Nephron (organoid): Measurements from ENCODE around the gene DLG1.

ENCODE experiments used
- H3K27ac Mint-ChIP-seq, 3 experiments: 2 replicates each; pipeline ENCODE4 v1.8.0; 2020; ENCODE audit warnings: mixed read lengths in 3 of 3, mild to moderate bottlenecking in 2 of 3, moderate library complexity in 1 of 3
- H3K27me3 Mint-ChIP-seq: 2 replicates; pipeline ENCODE4 v1.8.0; 2021; ENCODE audit warnings: low read depth, mild to moderate bottlenecking, moderate library complexity, mixed read lengths
- H3K36me3 Mint-ChIP-seq: 2 replicates; pipeline ENCODE4 v1.8.0; 2020; ENCODE audit warnings: low read depth, mixed read lengths
- H3K4me1 Mint-ChIP-seq: 2 replicates; pipeline ENCODE4 v1.8.0; 2020; ENCODE audit warnings: mixed read lengths
- H3K4me3 Mint-ChIP-seq, 3 experiments: 2 replicates each; pipeline ENCODE4 v1.8.0; 2020; ENCODE audit warnings: mild to moderate bottlenecking in 3 of 3, mixed read lengths in 3 of 3, moderate library complexity in 2 of 3
- H3K9me3 Mint-ChIP-seq: 2 replicates; pipeline ENCODE4 v1.8.0; 2020; ENCODE audit warnings: mixed read lengths
- CTCF ChIP-seq, 3 experiments: fragments of 200-600 bp; sonication (generic); IDR thresholded peaks; one replicate each; pipeline ENCODE4 v1.5.0; 2021; ENCODE audit warnings: antibody characterized with exemption in 3 of 3; ENCODE audit not compliant: unreplicated experiment in 3 of 3

The DLG1 gene

GRCh38 chr3:197014024-197014423, 284.4 kb downstream of the DLG1 start:
- Mint-ChIP-seq H3K9me3 (no peaks in the 10 kb centered on the region), H3K36me3 (no peaks in the 10 kb centered on the region), H3K27ac (no peak overlapping the region), H3K4me3 (no peak overlapping the region), H3K4me1 (peaks cover 6% of the 10 kb centered on the region), H3K27me3 (peaks cover 16% of the 10 kb centered on the region)
- no peak for TF ChIP-seq CTCF (IDR thresholded peaks at IDR 0.05; ENCODE audit: unreplicated experiment in 3 of 3)

- Mint-ChIP-seq H3K27me3 (peaks cover 13% of the 10 kb centered on the region), H3K9me3 (no peaks in the 10 kb centered on the region), H3K27ac (no peak overlapping the region), H3K4me3 (no peak overlapping the region), H3K36me3 (no peaks in the 10 kb centered on the region), H3K4me1 (peaks cover 6% of the 10 kb centered on the region)
- no peak for TF ChIP-seq CTCF (IDR thresholded peaks at IDR 0.05; ENCODE audit: unreplicated experiment in 3 of 3)
Observed at GRCh38 chr3:197012540-197012883, 285.9 kb downstream of the DLG1 start.

- H3K27ac Mint-ChIP-seq: no peak overlapping the region
- H3K9me3 Mint-ChIP-seq: no peaks in the 10 kb centered on the region
- TF ChIP-seq CTCF (IDR thresholded peaks at IDR 0.05; ENCODE audit: unreplicated experiment in 3 of 3): no peak
- no peak overlapping the region for H3K4me3 Mint-ChIP-seq
- H3K4me1 Mint-ChIP-seq: peaks cover 6% of the 10 kb centered on the region
- no peaks in the 10 kb centered on the region for H3K36me3 Mint-ChIP-seq
- H3K27me3 Mint-ChIP-seq: peaks cover 13% of the 10 kb centered on the region
Observed at GRCh38 chr3:197011780-197012539, 286.5 kb downstream of the DLG1 start.

- peaks cover 6% of the 10 kb centered on the region for H3K4me1 Mint-ChIP-seq
- TF ChIP-seq CTCF (IDR thresholded peaks at IDR 0.05; ENCODE audit: unreplicated experiment in 3 of 3): no peak
- no peak overlapping the region for H3K4me3 Mint-ChIP-seq
- no peaks in the 10 kb centered on the region for H3K9me3 Mint-ChIP-seq
- H3K27ac Mint-ChIP-seq: no peak overlapping the region
- H3K27me3 Mint-ChIP-seq: peaks cover 18% of the 10 kb centered on the region
- no peaks in the 10 kb centered on the region for H3K36me3 Mint-ChIP-seq
Observed at GRCh38 chr3:197010556-197011351, 287.7 kb downstream of the DLG1 start.

GRCh38 chr3:197009532-197010019, 288.8 kb downstream of the DLG1 start:
- H3K4me1 Mint-ChIP-seq: peaks cover 8% of the 10 kb centered on the region
- no peak for TF ChIP-seq CTCF (IDR thresholded peaks at IDR 0.05; ENCODE audit: unreplicated experiment in 3 of 3)
- peaks cover 13% of the 10 kb centered on the region for H3K27me3 Mint-ChIP-seq
- no peaks in the 10 kb centered on the region for H3K9me3 Mint-ChIP-seq
- peaks cover 7% of the 10 kb centered on the region for H3K36me3 Mint-ChIP-seq
- no peak overlapping the region for H3K4me3 Mint-ChIP-seq
- no peak overlapping the region for H3K27ac Mint-ChIP-seq
